GM21381 (cell line): Measurements from ENCODE around the gene CCDC69.
"Not testable (repeated sequence)": the region's sequence is repeated elsewhere in the genome, so short reads cannot be mapped to it uniquely, and the experiment has no call there.

Experiments
- ATAC-seq: cut with Tn5 transposase; IDR thresholded peaks from one replicate; pipeline ENCODE4 v1.9.1; 2021; ENCODE audit warnings: mild to moderate bottlenecking, moderate library complexity; ENCODE audit not compliant: unreplicated experiment

The CCDC69 gene

DNA sequence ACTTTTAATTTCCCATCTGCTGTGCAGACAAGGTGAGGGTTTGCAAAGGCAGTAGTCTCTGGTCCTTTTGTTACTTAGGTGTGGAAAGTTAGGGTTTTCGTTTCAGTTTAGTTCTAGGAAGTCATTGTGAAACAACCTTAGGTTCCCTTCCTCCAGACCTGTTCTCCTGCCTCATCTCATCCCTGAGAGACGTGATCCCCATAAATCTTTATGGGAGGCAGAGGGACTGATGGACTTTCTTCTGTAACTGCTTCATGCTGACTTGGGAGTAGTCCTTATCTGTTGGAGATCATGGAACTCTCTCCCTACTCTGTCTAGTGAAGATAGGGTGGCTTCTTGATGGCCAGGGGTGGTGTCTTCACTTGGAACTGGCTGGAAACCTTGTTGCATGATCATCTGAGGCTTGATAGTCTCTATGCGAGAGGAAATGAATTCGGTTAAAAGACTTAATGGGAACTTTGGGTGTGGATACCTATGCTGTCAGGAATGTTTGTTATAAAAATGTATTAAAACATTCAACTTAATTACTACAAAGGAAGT is 21.9 kb upstream of the CCDC69 start:
- ATAC-seq, result no peak

GRCh38 chr5:151244206-151244605 is 20.3 kb upstream of the CCDC69 start:
- no peak for ATAC-seq

DNA sequence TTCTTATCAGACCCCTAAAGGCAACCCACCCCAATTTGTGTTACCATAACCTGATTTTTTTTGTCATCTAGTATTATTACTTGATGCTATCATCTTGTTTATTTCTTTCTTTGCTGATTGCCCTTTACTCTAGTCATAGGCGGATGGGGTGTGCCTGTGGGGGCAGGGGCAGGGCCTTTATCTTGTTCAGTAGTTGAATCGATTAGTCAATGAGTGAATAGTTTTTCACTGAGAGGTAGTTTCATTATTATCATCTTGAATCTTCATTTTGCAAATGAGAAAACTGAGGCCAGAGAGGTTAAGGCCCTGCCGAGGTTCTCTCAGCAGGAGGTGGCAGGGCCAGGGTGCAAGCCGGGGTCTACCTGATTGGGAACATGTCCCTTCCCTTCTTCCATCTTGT is 19.7 kb upstream of the CCDC69 start:
- ATAC-seq, result no peak

DNA sequence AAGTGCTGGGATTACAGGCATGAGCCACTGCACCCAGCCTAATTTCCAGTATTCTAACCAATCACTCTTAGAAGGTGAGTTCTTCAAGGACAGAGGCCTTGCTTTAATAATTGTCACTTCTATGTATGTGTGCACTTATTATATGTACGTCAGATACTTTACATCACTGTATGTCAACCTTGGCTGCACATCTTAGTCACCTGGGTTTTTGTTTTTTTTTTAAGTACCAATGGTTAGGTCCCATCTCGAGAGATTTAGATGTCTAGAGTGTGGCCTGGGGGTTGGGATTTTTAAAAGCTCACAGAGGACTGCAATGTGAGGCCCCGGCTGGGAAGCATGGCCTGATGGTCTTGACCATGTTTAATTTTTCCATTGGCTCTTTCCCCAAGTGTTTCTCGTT is 19.2 kb upstream of the CCDC69 start:
- ATAC-seq, result no peak

GRCh38 chr5:151240924-151241635 is 17.2 kb upstream of the CCDC69 start:
- ATAC-seq, result no peak

DNA sequence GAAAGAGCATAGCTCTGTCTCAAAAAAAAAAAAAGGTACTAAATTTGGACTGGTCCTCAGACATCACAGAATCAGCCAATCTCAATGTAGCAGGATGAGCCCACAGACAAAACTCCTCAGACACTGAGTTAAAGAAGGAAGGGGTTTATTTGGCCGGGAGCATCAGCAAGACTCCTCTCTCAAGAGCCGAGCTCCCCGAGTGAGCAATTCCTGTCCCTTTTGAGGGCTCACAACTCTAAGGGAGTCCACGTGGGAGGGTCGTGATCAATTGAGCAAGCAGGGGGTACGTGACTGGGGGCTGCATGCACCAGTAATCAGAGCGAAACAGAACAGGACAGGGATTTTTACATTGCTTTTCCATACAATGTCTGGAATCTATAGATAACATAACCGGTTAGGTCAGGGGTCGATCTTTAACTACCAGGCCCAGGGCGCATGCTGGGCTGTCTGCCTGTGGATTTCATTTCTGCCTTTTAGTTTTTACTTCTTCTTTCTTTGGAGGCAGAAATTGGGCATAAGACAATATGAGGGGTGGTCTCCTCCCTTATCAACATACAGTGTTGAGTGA is 16.5 kb upstream of the CCDC69 start:
- ATAC-seq, result not testable (repeated sequence)

- ATAC-seq, result no peak
Observed at GRCh38 chr5:151239237-151239861, 15.5 kb upstream of the CCDC69 start.

DNA sequence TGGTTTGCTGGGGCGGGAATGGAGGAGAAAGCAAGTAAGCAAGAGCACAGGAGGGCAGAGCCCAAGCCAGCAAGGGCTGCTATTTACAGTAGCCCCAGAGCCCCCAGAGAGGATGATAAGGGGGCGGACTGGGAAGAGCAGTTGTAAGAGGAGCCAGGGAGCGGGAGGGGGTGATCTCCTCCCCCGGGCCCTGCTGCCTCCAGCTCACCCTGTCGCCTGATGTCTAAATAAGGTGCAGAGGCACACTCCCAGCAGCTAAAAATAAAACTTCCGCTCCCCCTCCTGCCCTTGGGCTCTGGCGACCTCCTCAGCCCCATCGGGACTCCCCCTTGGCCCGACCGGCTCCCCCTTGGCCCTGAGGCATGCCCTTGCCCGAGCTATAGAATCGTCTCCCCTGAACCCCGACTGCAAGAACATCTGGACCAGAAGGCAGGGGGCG is 14.4 kb upstream of the CCDC69 start:
- ATAC-seq, result peak; percentile 43

GRCh38 chr5:151237685-151238084 is 13.8 kb upstream of the CCDC69 start:
- no peak for ATAC-seq

DNA sequence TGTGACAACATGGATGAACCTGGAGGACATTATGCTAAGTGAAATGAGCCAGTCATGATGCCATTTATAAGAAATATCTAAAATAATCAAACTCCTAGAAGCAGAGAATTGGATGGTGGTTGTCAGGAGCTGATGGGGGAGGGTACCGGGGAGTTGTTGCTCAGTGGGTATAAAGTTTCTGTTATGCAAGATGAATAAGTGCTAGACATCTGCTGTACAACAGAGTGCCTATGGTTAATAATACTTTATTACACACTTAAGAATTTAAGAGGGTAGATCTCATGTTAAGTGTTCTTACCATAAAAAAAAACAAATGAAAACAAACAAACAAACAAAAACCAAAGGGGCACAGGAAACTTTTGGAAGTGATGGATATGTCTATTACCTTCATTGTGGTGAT is 13.0 kb upstream of the CCDC69 start:
- ATAC-seq, result no peak

DNA sequence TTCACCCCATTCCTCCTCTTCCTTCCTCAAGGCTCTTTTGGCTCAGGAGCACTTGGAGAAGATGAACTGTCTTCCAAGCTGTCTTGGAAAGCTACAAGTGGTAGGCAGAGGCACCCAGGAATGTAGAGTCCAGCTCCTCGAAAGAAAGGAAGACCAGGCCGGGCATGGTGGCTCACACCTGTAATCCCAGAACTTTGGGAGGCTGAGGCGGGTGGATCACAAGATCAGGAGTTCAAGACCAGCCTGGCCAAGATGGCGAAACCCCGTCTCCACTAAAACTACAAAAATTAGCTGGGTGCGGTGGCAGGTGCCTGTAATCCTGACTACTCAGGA is 11.3 kb upstream of the CCDC69 start:
- ATAC-seq, result not testable (repeated sequence)

GRCh38 chr5:151234476-151235238 is 10.8 kb upstream of the CCDC69 start:
- peak; percentile 70 for ATAC-seq

GRCh38 chr5:151233616-151234085 is 9.8 kb upstream of the CCDC69 start:
- peak; percentile 52 for ATAC-seq

GRCh38 chr5:151231359-151231758 is 7.5 kb upstream of the CCDC69 start:
- ATAC-seq, result no peak

DNA sequence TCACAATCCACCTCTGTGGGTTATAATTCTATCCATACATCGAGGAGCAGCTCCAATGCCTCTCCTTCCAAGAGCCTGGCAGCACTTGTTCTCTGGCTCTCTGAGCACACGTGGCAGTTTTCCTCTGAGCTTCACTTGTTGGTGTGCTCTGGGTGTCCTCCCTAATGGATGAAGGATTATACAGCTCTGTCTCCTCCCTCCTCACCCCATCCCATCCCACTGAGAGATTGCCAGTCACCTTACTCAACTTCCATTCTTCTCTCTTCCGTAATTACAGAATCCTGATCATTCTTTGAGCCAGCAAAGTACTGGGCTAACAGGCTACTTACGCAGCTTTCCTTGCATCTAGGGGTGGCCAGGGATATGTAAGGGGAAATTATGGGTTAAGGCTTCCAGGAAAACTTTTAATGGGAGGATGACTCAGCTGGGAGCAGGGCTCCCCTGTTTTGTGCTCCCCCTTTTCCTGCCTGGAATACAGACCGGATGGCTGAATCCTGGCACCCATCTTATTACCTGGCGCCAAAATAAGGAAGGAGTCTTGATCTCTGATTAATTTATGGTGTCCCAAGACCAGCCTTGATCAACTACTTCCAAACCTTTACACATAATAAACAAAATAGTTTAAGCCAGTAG is 6.3 kb upstream of the CCDC69 start:
- no peak for ATAC-seq

- ATAC-seq, result no peak
Observed at GRCh38 chr5:151228986-151229385, 5.1 kb upstream of the CCDC69 start.

DNA sequence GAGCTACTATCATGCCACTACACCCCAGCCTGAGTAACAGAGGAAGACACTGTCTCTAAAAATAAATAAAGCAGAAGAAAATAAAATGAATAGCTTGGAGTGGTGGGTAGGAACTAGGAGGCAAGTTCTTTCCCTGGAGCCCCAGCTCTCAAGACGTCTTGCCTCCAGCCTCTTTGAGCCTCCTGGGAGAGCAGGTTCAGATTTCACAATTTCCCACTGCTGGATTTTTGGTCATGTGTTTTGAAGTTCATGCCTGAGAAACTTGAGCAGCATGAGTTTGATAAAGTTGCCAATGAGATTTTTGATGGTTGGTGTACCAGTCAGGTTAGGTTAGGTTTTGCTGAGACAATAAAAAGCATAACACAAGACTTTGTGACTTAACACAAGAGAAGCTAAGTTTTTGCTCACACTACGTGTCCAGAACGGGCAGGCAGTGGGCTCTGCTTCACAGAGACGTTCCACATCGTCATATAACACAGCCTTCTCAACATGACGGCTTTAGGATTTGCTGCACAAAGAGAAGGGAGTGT is 4.1 kb upstream of the CCDC69 start:
- no peak for ATAC-seq

- no peak for ATAC-seq
Observed at GRCh38 chr5:151225475-151225874, 1.6 kb upstream of the CCDC69 start.

DNA sequence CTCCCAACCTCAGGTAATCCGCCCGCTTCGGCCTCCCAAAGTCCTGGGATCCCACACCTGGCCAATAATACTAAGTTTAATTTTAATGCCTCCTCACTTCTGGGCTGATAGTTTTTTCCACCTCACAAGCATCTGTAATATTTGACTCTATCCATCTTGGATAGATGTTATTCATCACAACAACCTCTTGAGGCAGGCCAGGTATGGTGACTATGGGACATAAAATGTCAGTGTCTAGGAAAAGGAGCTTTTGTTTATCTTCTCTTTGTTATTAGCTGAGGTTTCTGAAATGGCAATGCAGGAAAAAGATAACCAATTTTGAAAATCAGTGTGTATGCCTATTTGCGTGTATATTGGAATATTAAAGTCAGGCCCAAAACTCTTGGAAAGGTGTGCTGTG is 1.2 kb upstream of the CCDC69 start:
- no peak for ATAC-seq

GRCh38 chr5:151224372-151224771 is 480 bp upstream of the CCDC69 start:
- peak; percentile 31 for ATAC-seq
